ENCODE measurements around the gene TPST1. TPM values are rescaled to one million over a fixed set of nuclear protein-coding genes. Genes with fewer than 3 reads are reported as not detected.

Gene TPST1
- total and polyA plus RNA-seq, 2 of the 8 experiments (the other 6 are each of a cell fraction or from before 2014, with no cell fraction given) = 8.2 to 18.4 TPM

GRCh38 chr7:66190504-66190857, 14.7 kb upstream of the TPST1 start:
- no peak overlapping the region for H4K91ac ChIP-seq (replicated peaks; ENCODE audit: insufficient read length, low read length)
- H2AFZ ChIP-seq (ENCODE audit: low read length) = no peak overlapping the region
- DNase-seq (ENCODE audit: low read depth in 1 of 2, low spot score in 2 of 2) (no peak), FAIRE-seq (no peak)
- no peaks in the 10 kb centered on the region for H3K79me2 ChIP-seq (ENCODE audit: control insufficient read depth in 1 of 2, insufficient read depth in 2 of 2, low read length in 2 of 2)
- no peak overlapping the region for H2BK5ac ChIP-seq (ENCODE audit: low read depth, low read length)
- H4K8ac ChIP-seq (ENCODE audit: extremely low read depth, insufficient read depth, low read length) = no peak overlapping the region
- H2BK12ac ChIP-seq (ENCODE audit: low read depth, low read length) = no peak overlapping the region
- H3K4me3 ChIP-seq (ENCODE audit: extremely low read depth in 1 of 4, insufficient read depth in 2 of 4, low read depth in 3 of 4, low read length in 4 of 4) = no peak overlapping the region
- H3K9ac ChIP-seq (replicated peaks in 1 of 4; ENCODE audit: extremely low read depth in 1 of 4, low read depth in 3 of 4, low read length in 3 of 4) = no peak overlapping the region
- no peak overlapping the region for H4K5ac ChIP-seq (ENCODE audit: insufficient read length, low read depth, low read length)
- no peak overlapping the region for H3K14ac ChIP-seq (ENCODE audit: insufficient read length)
- H3K4me1 ChIP-seq (replicated peaks in 1 of 4; ENCODE audit: control insufficient read depth in 3 of 4, insufficient read depth in 4 of 4, low read length in 3 of 4) = no peaks in the 10 kb centered on the region
- H3K4me2 ChIP-seq (ENCODE audit: insufficient read depth in 1 of 2, low read depth in 2 of 2, low read length in 2 of 2) = no peak overlapping the region
- no peak overlapping the region for H2BK20ac ChIP-seq (ENCODE audit: low read length)
- peaks cover 0 to 3% of the 10 kb centered on the region in 2 experiments; a peak in 1 of 4 replicates for H3K9me3 ChIP-seq (ENCODE audit: insufficient read depth in 2 of 2, low read depth in 1 of 2, low read length in 1 of 2)
- H2BK120ac ChIP-seq (replicated peaks; ENCODE audit: low read depth, low read length) = no peak overlapping the region
- H2BK15ac ChIP-seq (ENCODE audit: low read length) = no peak overlapping the region
- H3K4ac ChIP-seq (replicated peaks; ENCODE audit: insufficient read length, low read depth, low read length) = no peak overlapping the region
- no peak overlapping the region for H3K56ac ChIP-seq (replicated peaks; ENCODE audit: insufficient read length, low read depth, low read length)
- H3K23ac ChIP-seq (ENCODE audit: insufficient read length) = no peak overlapping the region
- no peaks in the 10 kb centered on the region for H3K36me3 ChIP-seq (ENCODE audit: control insufficient read depth in 2 of 4, insufficient read depth in 4 of 4, low read length in 3 of 4)
- H2AK5ac ChIP-seq (ENCODE audit: low read depth, low read length) = no peak overlapping the region
- H3K79me1 ChIP-seq (ENCODE audit: low read depth, low read length) = no peaks in the 10 kb centered on the region
- no peak overlapping the region for H3K18ac ChIP-seq (ENCODE audit: extremely low read depth, low read length)
- H3K27ac ChIP-seq (ENCODE audit: low read depth, low read length) = no peak overlapping the region
- no peaks in the 10 kb centered on the region; the same call in 1 of the 2 replicates for H3K23me2 ChIP-seq (ENCODE audit: low read depth, low read length)
- CTCF ChIA-PET (ENCODE audit: partially characterized antibody) = no interaction called here
- H4K20me1 ChIP-seq (replicated peaks in 1 of 2; ENCODE audit: control insufficient read depth in 1 of 2, insufficient read depth in 2 of 2, low read length in 2 of 2) = no peaks in the 10 kb centered on the region
- POLR2A ChIA-PET (ENCODE audit: partially characterized antibody) = no interaction called here
- no peaks in the 10 kb centered on the region for H3K27me3 ChIP-seq (replicated peaks in 1 of 4; ENCODE audit: control insufficient read depth in 3 of 4, extremely low read depth in 1 of 4, insufficient read depth in 3 of 4, low read length in 3 of 4)
- WGBS, 2 experiments (ENCODE audit: extremely low coverage in 1 of 2, insufficient coverage in 1 of 2, insufficient read length in 1 of 2, insufficient replicate concordance in 2 of 2, low coverage in 1 of 2, low lambda C conversion rate in 2 of 2, missing lambda C conversion rate in 1 of 2) = 93% methylated on average over 5 of the region's 5 CpGs; no CpG with 5 or more reads in 1 of the 2 experiments
- no peak for TF ChIP-seq SIX5 (IDR thresholded peaks at IDR 0.05; ENCODE audit: low read depth, low read length)
- TF ChIP-seq KDM4A (IDR thresholded peaks at IDR 0.05; ENCODE audit: low read depth, low read length, severe bottlenecking) = no peak
- no peak for TF ChIP-seq POU5F1 (IDR thresholded peaks at IDR 0.05; ENCODE audit: low read depth, low read length)
- TF ChIP-seq EGR1 (IDR thresholded peaks at IDR 0.05; ENCODE audit: borderline replicate concordance, low read depth, low read length) = no peak
- TF ChIP-seq FOSL1 (IDR thresholded peaks at IDR 0.05; ENCODE audit: insufficient read depth, low read depth, low read length) = no peak
- TF ChIP-seq TAF7 (optimal IDR thresholded peaks at IDR 0.05; ENCODE audit: borderline replicate concordance, low read depth, low read length) = no peak
- no peak for TF ChIP-seq NANOG (IDR thresholded peaks at IDR 0.05; ENCODE audit: insufficient read depth, low read depth, low read length, poor library complexity, severe bottlenecking)
- no peak for TF ChIP-seq TBP (IDR thresholded peaks at IDR 0.05; ENCODE audit: low read depth, low read length)
- TF ChIP-seq KDM1A (IDR thresholded peaks at IDR 0.05; ENCODE audit: borderline replicate concordance, low read length) = no peak
- TF ChIP-seq SP2 (IDR thresholded peaks at IDR 0.05; ENCODE audit: low read length) = no peak
- no peak for TF ChIP-seq EP300 (IDR thresholded peaks at IDR 0.05; ENCODE audit: borderline replicate concordance in 1 of 2, low read depth in 2 of 2, low read length in 2 of 2)
- no peak for TF ChIP-seq EZH2 (IDR thresholded peaks at IDR 0.05; ENCODE audit: low read depth, low read length, severe bottlenecking)
- no peak for TF ChIP-seq CTBP2 (IDR thresholded peaks at IDR 0.05; ENCODE audit: borderline replicate concordance, insufficient read depth, insufficient read length, low read length)
- TF ChIP-seq RNF2 (IDR thresholded peaks at IDR 0.05; ENCODE audit: borderline replicate concordance, low read depth, low read length, missing control alignments, poor library complexity, severe bottlenecking) = no peak

All from H1 (cell line).